Peyer's patch (tissue), 4 donors: ENCODE data around the gene AK9.

Experiments
- POLR2A ChIP-seq, 2 donors: fragments of 450-650 bp; IDR thresholded peaks; one replicate each; pipeline ENCODE4 v1.5.1; 2017; ENCODE audit warnings: antibody characterized with exemption in 2 of 2, mild to moderate bottlenecking in 2 of 2, moderate library complexity in 2 of 2
- TF ChIP-seq, protein P1 (sequence below), 6 experiments: fragments of 450-650 bp in 4 of 6; fragments of 200-600 bp in 2 of 6; sonication (generic) in 1 of 6; IDR thresholded peaks; one replicate each; pipeline ENCODE4 v1.5.1; 2017 to 2019; ENCODE audit warnings: antibody characterized with exemption in 6 of 6, mild to moderate bottlenecking in 3 of 6, moderate library complexity in 1 of 6

DNA sequence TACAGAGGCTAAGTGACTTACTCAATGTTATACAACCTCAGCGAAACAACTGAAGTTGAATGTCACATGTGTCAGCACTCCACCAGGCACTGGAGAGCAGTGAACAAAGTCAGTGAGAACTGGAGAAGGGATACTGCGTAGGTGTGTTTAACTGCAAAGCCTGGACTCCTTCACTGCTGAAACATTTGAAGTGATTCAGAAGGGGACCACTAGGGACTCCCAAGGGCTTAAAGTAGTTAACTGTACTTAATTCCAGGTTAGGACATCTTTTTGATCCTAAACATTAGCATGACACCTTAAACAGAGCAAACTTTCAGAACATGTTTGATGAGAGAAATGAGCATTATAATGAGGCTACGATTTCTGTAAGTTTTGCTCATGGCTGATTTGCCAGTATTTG, 163.0 kb downstream of the AK9 start:
- no peak for TF ChIP-seq POLR2A (IDR thresholded peaks at IDR 0.05)
- TF ChIP-seq, protein P1, sequence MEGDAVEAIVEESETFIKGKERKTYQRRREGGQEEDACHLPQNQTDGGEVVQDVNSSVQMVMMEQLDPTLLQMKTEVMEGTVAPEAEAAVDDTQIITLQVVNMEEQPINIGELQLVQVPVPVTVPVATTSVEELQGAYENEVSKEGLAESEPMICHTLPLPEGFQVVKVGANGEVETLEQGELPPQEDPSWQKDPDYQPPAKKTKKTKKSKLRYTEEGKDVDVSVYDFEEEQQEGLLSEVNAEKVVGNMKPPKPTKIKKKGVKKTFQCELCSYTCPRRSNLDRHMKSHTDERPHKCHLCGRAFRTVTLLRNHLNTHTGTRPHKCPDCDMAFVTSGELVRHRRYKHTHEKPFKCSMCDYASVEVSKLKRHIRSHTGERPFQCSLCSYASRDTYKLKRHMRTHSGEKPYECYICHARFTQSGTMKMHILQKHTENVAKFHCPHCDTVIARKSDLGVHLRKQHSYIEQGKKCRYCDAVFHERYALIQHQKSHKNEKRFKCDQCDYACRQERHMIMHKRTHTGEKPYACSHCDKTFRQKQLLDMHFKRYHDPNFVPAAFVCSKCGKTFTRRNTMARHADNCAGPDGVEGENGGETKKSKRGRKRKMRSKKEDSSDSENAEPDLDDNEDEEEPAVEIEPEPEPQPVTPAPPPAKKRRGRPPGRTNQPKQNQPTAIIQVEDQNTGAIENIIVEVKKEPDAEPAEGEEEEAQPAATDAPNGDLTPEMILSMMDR (IDR thresholded peaks at IDR 0.05), result no peak
